ENCODE results near the gene PSPC1.
A peak's percentile ranks its signal among the peaks of the same experiment; 100 is the strongest.

The PSPC1 gene

GRCh38 chr13:19673473-19674430 is 109.0 kb downstream of the PSPC1 start:
- DNase-seq (ENCODE audit: low read depth): no peak

GRCh38 chr13:19672990-19673389 is 109.8 kb downstream of the PSPC1 start:
- DNase-seq (ENCODE audit: low read depth): no peak

- peak; percentile 54 for DNase-seq (ENCODE audit: low read depth)
Observed at GRCh38 chr13:19670147-19670546, 112.6 kb downstream of the PSPC1 start.

- no peak for DNase-seq (ENCODE audit: low read depth)
Observed at GRCh38 chr13:19668778-19669177, 114.0 kb downstream of the PSPC1 start.

GRCh38 chr13:19665427-19665859 is 117.3 kb downstream of the PSPC1 start:
- no peak for DNase-seq (ENCODE audit: low read depth)

GRCh38 chr13:19664481-19665230 is 118.1 kb downstream of the PSPC1 start:
- DNase-seq (ENCODE audit: low read depth): no peak

- DNase-seq (ENCODE audit: low read depth): no peak
Observed at GRCh38 chr13:19663416-19663979, 119.2 kb downstream of the PSPC1 start.

- no peak for DNase-seq (ENCODE audit: low read depth)
Observed at GRCh38 chr13:19661561-19661960, 121.2 kb downstream of the PSPC1 start.

GRCh38 chr13:19661126-19661525 is 121.6 kb downstream of the PSPC1 start:
- DNase-seq (ENCODE audit: low read depth): no peak

- DNase-seq (ENCODE audit: low read depth): no peak
Observed at GRCh38 chr13:19658831-19659230, 123.9 kb downstream of the PSPC1 start.

- peak; percentile 91 for DNase-seq (ENCODE audit: low read depth)
Observed at GRCh38 chr13:19657872-19658591, 124.7 kb downstream of the PSPC1 start.
